ENCODE results near the gene SAV1.
A peak's percentile ranks its signal among the peaks of the same experiment; 100 is the strongest.

Gene SAV1

DNA sequence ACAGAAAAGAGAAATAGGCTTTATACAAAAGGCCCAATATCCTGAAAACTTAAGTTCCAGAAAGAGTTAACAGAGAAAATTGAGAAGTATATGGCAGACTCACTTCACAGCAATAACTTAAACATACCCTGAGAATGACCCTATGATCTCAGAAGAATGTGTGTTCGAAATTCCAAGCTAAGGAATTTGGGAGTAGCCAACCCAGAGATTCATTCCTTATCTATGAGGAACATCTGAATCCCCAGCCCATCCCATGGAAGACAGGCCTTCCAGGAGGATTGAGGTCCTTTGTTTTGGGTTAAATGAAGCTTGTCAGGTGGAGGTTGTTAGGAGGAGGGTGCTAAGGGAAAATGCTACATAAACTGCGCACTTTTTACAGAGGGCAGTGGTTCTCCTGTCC is 7.5 kb upstream of the SAV1 start:
- TF ChIP-seq CTCF (IDR thresholded peaks at IDR 0.05; ENCODE audit: insufficient read depth, low read depth, low read length, missing control alignments): no peak
- H3K4me3 ChIP-seq (ENCODE audit: low read length): no peak overlapping the region
- DNase-seq (ENCODE audit: low read depth): peak; percentile 46

- no peak for DNase-seq (ENCODE audit: low read depth)
- H3K4me3 ChIP-seq (ENCODE audit: low read length): no peak overlapping the region
- TF ChIP-seq CTCF (IDR thresholded peaks at IDR 0.05; ENCODE audit: insufficient read depth, low read depth, low read length, missing control alignments): no peak
Observed at GRCh38 chr14:50670866-50671256, 2.8 kb upstream of the SAV1 start.

GRCh38 chr14:50670196-50670865 is 2.2 kb upstream of the SAV1 start:
- TF ChIP-seq CTCF (IDR thresholded peaks at IDR 0.05; ENCODE audit: insufficient read depth, low read depth, low read length, missing control alignments): no peak
- no peak for DNase-seq (ENCODE audit: low read depth)
- no peak overlapping the region for H3K4me3 ChIP-seq (ENCODE audit: low read length)

GRCh38 chr14:50669441-50669986 is 1.4 kb upstream of the SAV1 start:
- H3K4me3 ChIP-seq (ENCODE audit: low read length): no peak overlapping the region

GRCh38 chr14:50668826-50669143 is 679 bp upstream of the SAV1 start:
- peak overlapping the region; percentile 78 for H3K4me3 ChIP-seq (ENCODE audit: low read length)
- DNase-seq (ENCODE audit: low read depth): no peak
- no peak for TF ChIP-seq CTCF (IDR thresholded peaks at IDR 0.05; ENCODE audit: insufficient read depth, low read depth, low read length, missing control alignments)

More at GRCh38 chr14:50669441-50669986, 1.4 kb upstream of the SAV1 start:
- no peak for TF ChIP-seq CTCF (IDR thresholded peaks at IDR 0.05; ENCODE audit: insufficient read depth, low read depth, low read length, missing control alignments)
- no peak for DNase-seq (ENCODE audit: low read depth)

DNA sequence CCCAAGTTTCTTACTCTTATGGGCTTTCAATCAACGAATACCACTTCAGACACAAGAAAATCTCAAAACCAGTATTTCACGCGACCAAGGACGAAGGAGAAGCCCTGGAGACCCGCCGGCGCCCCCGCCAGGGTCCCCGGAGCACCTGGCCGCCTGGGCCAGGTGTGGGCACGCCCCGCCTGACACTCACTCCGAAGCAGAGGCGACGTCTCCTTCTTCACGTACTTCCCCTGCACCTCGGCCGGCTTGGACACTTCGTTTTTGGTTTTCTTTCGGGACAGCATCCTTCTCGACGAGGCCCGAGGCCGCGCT is 466 bp downstream of the SAV1 start:
- peak overlapping the region; percentile 78 for H3K4me3 ChIP-seq (ENCODE audit: low read length)
- peak; percentile 36 for DNase-seq (ENCODE audit: low read depth)

More for the DNA sequence above, 466 bp downstream of the SAV1 start:
- no peak for TF ChIP-seq CTCF (IDR thresholded peaks at IDR 0.05; ENCODE audit: insufficient read depth, low read depth, low read length, missing control alignments)
